Activated CD8-positive, alpha-beta memory T cell treated with anti-CD3 and anti-CD28 coated beads, Interleukin-2, amount 50 U/mL, for 48 hours (primary cell): ENCODE measurements around the gene CA6.
"Not testable (repeated sequence)": the region's sequence is repeated elsewhere in the genome, so short reads cannot be mapped to it uniquely, and the experiment has no call there.

ENCODE experiments used
- DNase-seq: peaks from one replicate; pipeline ENCODE4 v3.0.0-alpha.2; 2020

The CA6 gene

GRCh38 chr1:8930116-8930515 is 15.6 kb upstream of the CA6 start:
- DNase-seq = no peak

GRCh38 chr1:8937051-8937450 is 8.6 kb upstream of the CA6 start:
- DNase-seq = not testable (repeated sequence)

DNA sequence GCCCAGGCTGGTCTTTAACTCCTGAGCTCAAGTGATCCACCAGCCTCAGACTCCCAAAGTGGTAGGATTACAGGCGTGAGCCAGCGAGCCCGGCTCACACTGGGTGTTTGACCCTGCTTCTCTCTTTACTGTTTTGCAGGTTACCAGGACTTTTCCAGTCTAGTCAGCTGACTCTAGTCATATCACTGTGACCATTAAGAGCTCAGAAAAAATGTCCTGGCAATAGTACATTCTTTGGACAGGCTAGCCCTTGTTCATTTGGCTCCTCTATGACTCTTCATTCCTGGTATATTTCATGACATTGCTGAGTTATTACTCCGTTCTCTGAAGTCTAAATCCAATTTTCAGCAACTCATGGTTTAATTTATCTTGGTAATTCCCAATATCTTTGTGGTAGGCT is 8.0 kb upstream of the CA6 start:
- no peak for DNase-seq

DNA sequence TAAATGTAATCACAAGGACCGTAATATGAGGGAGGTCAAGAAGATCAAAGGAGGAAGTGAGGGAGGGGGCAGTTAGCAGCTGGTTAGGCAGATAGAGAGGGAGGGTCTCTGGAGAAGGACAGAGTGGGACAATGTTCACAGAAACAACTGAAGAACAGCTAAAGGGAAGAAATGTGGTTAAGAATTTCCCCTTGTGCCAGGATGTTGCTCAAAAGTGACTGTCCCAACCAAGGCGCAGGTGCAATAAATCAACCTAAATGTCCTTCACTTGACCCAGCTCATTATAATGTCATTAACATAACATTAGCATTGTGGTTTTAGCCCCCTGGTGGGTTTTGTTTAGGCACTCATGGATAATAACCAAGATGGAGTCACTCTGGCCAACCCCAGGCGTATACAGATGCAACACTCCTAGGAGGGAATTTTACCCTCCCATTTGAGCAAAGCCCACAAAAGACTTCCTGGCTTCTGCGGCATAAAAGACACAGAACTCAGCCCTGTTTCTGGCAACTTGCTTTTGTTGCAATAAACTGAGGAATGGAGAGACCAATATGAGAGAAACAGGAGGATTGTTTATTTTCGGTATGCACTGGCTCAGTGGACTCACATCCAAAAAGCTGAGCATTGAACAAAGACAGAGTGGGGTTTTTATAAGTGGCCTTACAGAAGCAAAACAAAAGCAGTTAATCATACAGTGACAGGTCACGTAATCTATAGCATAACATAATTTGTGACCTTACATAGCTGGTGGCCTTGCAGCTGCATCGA is 7.3 kb upstream of the CA6 start:
- DNase-seq = no peak

DNA sequence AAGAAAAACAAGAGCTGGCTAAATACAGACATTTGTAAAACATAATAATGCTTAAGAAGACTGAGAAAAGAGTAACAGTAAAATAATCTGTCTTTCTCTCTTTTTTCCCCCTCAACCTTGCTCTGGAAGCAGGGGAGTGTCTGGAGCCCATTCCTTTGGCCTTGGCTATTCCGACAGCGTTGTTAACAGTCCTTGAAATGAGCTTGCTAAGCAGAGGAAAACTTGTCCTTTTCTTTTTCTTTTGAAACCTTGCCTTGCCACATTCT is 6.7 kb upstream of the CA6 start:
- no peak for DNase-seq

GRCh38 chr1:8939362-8939995 is 6.2 kb upstream of the CA6 start:
- no peak for DNase-seq

DNA sequence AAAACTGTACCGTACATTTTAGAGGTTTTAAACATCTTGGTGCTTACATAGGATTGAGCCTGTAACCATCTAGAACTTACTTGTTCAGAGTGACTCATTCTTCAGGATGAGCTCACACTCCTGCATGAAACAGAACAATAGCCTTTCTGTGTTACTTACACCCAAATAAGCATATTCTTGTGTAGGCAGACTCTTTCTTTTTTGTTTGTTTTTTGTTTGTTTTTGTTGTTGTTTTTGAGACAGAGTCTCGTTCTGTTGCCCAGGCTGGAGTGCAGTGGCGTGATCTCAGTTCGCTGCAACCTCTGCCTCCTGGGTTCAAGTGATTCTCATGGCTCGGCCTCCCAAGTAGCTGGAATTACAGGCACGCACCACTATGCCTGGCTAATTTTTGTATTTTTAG is 3.8 kb upstream of the CA6 start:
- no peak for DNase-seq

- DNase-seq = no peak
Measured at GRCh38 chr1:8943498-8944405, 1.9 kb upstream of the CA6 start.

- peak; percentile 73 for DNase-seq
Measured at GRCh38 chr1:8947127-8947691, 1.5 kb downstream of the CA6 start.

- no peak for DNase-seq
Measured at GRCh38 chr1:8950309-8950708, 4.6 kb downstream of the CA6 start.

DNA sequence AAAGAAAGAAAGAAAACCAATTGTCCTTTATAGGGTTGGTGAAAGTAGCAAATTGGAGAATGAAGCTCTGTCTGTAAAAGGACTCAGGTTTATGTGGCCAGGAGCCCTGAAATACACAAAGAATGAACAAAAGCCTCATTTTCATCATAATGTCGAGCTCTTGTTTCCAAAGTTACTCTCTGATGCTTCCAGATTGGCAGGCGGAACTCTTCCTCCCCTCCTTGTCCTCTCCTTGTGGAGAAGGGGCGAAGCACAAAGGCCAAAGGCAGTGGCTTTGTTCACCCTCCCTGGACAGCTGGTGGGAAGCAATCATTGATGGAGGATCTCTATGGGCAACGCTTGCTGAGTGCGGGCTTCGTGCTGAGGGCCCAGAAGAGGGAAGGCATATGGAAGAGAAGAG is 5.6 kb downstream of the CA6 start:
- no peak for DNase-seq

DNA sequence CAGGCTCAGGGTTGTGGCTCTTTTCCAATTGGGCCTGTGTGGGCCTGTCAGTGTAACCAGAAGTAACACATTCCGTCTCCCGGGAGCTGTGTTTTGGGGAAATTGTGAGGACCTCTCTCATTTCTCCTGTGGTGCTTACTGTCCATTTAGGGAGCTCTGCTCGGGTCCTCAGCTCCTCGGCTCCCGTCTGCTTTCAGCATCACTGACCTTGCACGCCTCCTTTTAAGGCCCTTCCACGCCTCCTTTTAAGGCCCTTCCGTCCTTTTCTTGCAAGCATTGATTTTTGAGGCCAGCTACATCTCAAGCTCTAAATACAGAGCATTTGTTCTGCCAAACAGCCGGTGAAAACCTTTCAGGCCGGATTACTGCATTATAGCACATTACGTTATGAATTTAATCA is 9.7 kb downstream of the CA6 start:
- DNase-seq = no peak

GRCh38 chr1:8956461-8957349 is 11.0 kb downstream of the CA6 start:
- no peak for DNase-seq

- DNase-seq = peak; percentile 74
Measured at GRCh38 chr1:8962812-8963530, 17.3 kb downstream of the CA6 start.

- DNase-seq = no peak
Measured at GRCh38 chr1:8963963-8964362, 18.3 kb downstream of the CA6 start.

DNA sequence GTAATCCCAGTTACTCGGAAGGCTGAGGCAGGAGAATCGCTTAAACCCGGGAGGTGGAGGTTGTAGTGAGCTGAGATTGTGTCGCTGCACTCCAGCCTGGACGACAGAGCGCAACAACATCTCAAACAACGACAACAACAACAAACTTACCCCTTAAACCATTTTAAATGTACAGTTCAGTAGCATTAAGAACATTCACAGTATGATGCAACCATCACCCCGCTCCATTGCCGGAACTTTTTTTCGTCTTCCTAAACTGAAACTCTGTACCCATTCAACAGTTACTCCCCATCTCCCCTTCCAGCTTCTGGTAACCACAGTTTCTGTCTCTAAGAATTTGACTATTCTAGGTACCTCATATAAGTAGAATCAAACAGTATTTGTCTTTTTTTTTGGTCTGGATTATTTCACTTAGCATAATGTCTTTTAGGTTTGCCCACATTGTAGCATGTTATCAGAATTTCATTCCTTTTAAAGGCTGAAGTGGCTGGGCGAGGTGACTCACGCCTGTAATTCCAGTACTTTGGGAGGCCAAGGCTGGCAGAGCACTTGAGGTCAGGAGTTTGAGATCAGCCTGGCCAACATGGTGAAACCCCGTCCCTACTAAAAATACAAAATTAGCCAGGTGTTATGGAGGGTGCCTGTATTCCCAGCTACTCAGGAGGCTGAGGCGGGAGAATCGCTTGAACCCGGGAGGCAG is 19.6 kb downstream of the CA6 start:
- no peak for DNase-seq

- DNase-seq = no peak
Measured at GRCh38 chr1:8966606-8967005, 20.9 kb downstream of the CA6 start.

DNA sequence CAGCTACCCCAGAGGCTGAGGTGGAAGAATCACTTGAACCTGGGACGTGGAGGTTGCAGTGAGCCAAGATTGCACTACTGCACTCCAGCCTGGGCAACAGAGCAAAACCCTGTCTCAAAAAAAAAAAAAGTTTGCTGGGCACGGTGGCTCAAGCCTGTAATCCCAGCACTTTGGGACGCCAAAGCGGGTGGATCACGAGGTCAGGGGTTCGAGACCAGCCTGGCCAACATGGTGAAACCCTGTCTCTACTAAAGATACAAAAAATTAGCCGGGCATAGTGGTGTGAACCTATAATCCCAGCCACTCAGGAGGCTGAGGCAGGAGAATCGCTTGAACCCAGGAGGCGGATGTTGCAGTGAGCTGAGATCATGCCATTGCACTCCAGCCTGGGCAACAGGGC is 23.2 kb downstream of the CA6 start:
- not testable (repeated sequence) for DNase-seq

DNA sequence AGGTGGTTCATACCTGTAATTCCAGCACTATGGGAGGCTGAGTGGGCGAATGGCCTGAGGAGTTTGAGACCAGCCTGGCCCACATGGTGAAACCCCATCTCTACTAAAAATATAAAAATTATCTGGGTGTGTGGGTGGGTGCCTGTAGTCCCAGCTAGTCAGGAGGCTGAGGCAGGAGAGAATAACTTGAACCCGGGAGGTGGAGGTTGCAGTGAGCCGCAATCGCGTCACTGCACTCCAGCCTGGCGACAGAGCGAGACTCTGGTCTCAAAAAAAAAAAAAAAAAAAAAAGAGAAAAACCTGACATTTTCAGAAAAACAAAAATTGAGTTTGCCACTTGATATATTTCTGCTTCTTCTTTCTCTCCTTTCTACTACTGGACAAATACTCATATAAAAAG is 24.3 kb downstream of the CA6 start:
- DNase-seq = no peak

DNA sequence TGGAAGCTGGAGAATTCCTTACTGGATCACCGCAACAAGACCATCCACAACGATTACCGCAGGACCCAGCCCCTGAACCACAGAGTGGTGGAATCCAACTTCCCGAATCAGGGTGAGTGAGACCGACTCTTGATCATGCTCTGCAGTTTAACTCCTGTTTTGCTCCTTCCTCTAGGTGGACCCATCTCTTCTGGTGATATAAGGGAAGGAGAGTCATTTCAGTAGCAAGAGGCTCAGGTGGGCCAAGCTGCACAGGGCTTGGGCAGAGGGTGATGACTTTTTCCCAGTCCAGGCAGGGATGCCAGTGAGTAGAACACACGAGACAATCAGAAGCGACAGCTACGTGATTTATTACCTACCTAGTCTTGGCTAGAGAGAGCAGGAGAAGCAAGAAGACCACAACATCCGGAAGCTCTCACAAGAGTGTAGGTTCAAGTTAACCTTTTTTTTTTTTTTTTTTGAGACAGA is 25.2 kb downstream of the CA6 start:
- peak; percentile 69 for DNase-seq

DNA sequence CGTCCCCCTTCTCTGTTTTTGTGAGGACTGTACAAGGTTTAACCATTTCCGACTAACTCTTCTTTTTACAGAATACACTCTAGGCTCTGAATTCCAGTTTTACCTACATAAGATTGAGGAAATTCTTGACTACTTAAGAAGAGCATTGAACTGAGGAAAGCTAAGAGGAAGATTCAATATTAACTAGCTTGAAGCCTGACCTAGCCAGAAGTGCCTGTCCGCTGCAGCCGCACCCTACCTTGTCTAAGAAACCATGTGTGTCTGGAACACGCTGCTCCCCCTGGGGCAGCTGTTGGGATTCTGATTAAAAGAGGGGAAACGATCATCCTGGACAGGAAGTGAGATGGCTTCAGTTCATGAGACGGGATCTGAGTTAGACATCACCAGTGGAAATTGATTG is 28.9 kb downstream of the CA6 start:
- DNase-seq = no peak
